Fibroblast of the aortic adventitia (primary cell): Measurements from ENCODE around the gene RUFY4. TPM values are rescaled to one million over a fixed set of nuclear protein-coding genes. Genes with fewer than 3 reads are reported as not detected.

Source experiments
- DNase-seq: peaks from one replicate; pipeline ENCODE4 v3.0.0-alpha.2; 2010; ENCODE audit warnings: low read depth
- H3K4me3 ChIP-seq: 2 replicates; pipeline ENCODE4 v1.5.1; 2011; ENCODE audit warnings: low read depth, mild to moderate bottlenecking, control low read depth, low read length, moderate library complexity
- CTCF ChIP-seq: IDR thresholded peaks from 2 replicates; pipeline ENCODE4 v1.5.1; 2011; ENCODE audit warnings: mild to moderate bottlenecking, low read length, control low read depth, inconsistent platforms; ENCODE audit not compliant: insufficient read depth
- total RNA-seq: library from RNA; depleted of rRNA; stranded (reverse); fragments of >200 nt; gene quantifications from 2 replicates; pipeline ENCODE4 v1.2.3, GENCODE V29; 2012; ENCODE audit warnings: low replicate concordance

The RUFY4 gene
- total RNA-seq, 1 donor, result not detected

- no peak overlapping the region for H3K4me3 ChIP-seq
- no peak for DNase-seq
- no peak for TF ChIP-seq CTCF
Measured at GRCh38 chr2:218063486-218063885, 5.6 kb upstream of the RUFY4 start.

- no peak for TF ChIP-seq CTCF
- DNase-seq, result no peak
- no peak overlapping the region for H3K4me3 ChIP-seq
Measured at GRCh38 chr2:218063896-218064295, 5.2 kb upstream of the RUFY4 start.

GRCh38 chr2:218065239-218066006 lies 3.6 kb upstream of the RUFY4 start:
- no peak for DNase-seq
- TF ChIP-seq CTCF, result no peak
- H3K4me3 ChIP-seq, result no peak overlapping the region

- H3K4me3 ChIP-seq, result no peak overlapping the region
- no peak for DNase-seq
- TF ChIP-seq CTCF, result no peak
Measured at GRCh38 chr2:218066926-218067515, 2.0 kb upstream of the RUFY4 start.

- DNase-seq, result no peak
- H3K4me3 ChIP-seq, result no peak overlapping the region
- no peak for TF ChIP-seq CTCF
Measured at GRCh38 chr2:218067523-218067922, 1.5 kb upstream of the RUFY4 start.

GRCh38 chr2:218069606-218070300 lies 700 bp downstream of the RUFY4 start:
- no peak for TF ChIP-seq CTCF
- DNase-seq, result no peak
- no peak overlapping the region for H3K4me3 ChIP-seq
